Measurements from ENCODE around the gene LYAR. TPM values are rescaled to one million over a fixed set of nuclear protein-coding genes. Genes with fewer than 3 reads are reported as not detected.

Gene LYAR
- total RNA-seq, 1 donor from 2014 or later = 13.5 TPM

DNA sequence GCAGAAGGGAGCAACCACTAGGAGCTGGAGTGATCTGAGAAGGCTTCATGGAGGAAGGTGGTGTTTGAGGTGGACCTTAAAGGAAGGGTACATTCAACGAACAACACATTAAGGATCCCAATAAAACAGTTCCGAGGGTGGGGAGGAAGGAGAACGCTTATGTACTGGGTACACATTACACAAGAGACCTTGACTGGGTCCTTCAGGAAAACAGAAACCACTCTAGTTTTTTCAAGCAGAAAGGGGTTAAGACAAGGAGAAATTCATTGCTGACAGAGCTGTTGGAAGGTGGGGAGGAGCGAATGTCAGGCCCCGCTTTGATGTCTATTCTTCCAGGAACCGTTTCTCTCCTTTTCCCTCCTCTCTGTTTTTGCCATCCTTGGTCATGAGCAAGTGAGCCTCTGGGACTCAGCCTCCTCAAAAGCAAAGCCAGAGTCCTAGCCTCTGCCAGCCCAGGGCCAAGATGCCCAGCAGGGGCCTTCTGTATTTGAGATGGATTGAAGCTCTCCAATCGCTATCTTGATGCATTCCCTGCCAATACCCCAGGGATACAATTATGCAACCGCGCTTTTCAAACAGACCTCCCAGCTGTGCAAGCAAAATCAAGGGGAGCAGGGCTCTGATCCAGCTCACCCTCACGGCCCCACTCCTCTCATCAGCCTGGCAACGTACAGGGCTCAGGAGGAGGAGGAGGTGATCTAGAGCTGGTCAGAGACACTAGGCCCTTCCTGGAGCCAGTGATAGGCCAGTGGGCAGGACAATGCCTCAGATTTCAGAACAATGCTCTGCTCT is 48.5 kb upstream of the LYAR start:
- Mint-ChIP-seq H3K4me1 (ENCODE audit: low read depth, unreplicated experiment) (no peaks in the 10 kb centered on the region), H3K36me3 (ENCODE audit: low read depth, unreplicated experiment) (no peaks in the 10 kb centered on the region), H3K27me3 (ENCODE audit: low read depth, unreplicated experiment) (peaks cover 29% of the 10 kb centered on the region), H3K27ac (ENCODE audit: unreplicated experiment) (no peak overlapping the region), H3K4me3 (ENCODE audit: unreplicated experiment) (no peak overlapping the region), H3K9me3 (ENCODE audit: unreplicated experiment) (no peaks in the 10 kb centered on the region)
- Histone ChIP-seq H4K20me1 (ENCODE audit: insufficient read depth, low read length) (peaks cover 3% of the 10 kb centered on the region), H3K27me3 (ENCODE audit: insufficient read depth, low read length) (peaks cover 24% of the 10 kb centered on the region), H3K9ac (ENCODE audit: low read length) (no peak overlapping the region), H3K4me3 (ENCODE audit: insufficient read depth, low read depth, low read length) (no peak overlapping the region), H3K36me3 (ENCODE audit: insufficient read depth, low read length) (no peaks in the 10 kb centered on the region), H3K9me3 (ENCODE audit: insufficient read depth, low read depth, low read length) (no peaks in the 10 kb centered on the region), H3K4me2 (ENCODE audit: low read length) (no peak overlapping the region), H2AFZ (ENCODE audit: low read depth, low read length) (no peak overlapping the region), H3K79me2 (ENCODE audit: insufficient read depth, low read length) (no peaks in the 10 kb centered on the region), H3K4me1 (ENCODE audit: insufficient read depth, low read length) (no peaks in the 10 kb centered on the region), H3K27ac (ENCODE audit: low read depth, low read length) (no peak overlapping the region)
- no peak for FAIRE-seq
- no peak for TF ChIP-seq EZH2 (IDR thresholded peaks at IDR 0.05; ENCODE audit: insufficient read depth, low read length)
- TF ChIP-seq, protein P1, sequence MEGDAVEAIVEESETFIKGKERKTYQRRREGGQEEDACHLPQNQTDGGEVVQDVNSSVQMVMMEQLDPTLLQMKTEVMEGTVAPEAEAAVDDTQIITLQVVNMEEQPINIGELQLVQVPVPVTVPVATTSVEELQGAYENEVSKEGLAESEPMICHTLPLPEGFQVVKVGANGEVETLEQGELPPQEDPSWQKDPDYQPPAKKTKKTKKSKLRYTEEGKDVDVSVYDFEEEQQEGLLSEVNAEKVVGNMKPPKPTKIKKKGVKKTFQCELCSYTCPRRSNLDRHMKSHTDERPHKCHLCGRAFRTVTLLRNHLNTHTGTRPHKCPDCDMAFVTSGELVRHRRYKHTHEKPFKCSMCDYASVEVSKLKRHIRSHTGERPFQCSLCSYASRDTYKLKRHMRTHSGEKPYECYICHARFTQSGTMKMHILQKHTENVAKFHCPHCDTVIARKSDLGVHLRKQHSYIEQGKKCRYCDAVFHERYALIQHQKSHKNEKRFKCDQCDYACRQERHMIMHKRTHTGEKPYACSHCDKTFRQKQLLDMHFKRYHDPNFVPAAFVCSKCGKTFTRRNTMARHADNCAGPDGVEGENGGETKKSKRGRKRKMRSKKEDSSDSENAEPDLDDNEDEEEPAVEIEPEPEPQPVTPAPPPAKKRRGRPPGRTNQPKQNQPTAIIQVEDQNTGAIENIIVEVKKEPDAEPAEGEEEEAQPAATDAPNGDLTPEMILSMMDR (IDR thresholded peaks at IDR 0.05; ENCODE audit: insufficient read depth, low read depth, low read length) = no peak
- DNase-seq (ENCODE audit: low read depth) = no peak

- TF ChIP-seq, protein P1 (IDR thresholded peaks at IDR 0.05; ENCODE audit: insufficient read depth, low read depth, low read length) = peak; percentile 55
- no peak for TF ChIP-seq EZH2 (IDR thresholded peaks at IDR 0.05; ENCODE audit: insufficient read depth, low read length)
- Histone ChIP-seq H3K4me1 (ENCODE audit: insufficient read depth, low read length) (no peaks in the 10 kb centered on the region), H3K9me3 (ENCODE audit: insufficient read depth, low read depth, low read length) (no peaks in the 10 kb centered on the region), H2AFZ (ENCODE audit: low read depth, low read length) (no peak overlapping the region), H3K79me2 (ENCODE audit: insufficient read depth, low read length) (no peaks in the 10 kb centered on the region), H3K4me2 (ENCODE audit: low read length) (no peak overlapping the region), H3K36me3 (ENCODE audit: insufficient read depth, low read length) (no peaks in the 10 kb centered on the region), H3K27me3 (ENCODE audit: insufficient read depth, low read length) (peaks cover 21% of the 10 kb centered on the region), H3K9ac (ENCODE audit: low read length) (no peak overlapping the region), H3K4me3 (ENCODE audit: insufficient read depth, low read depth, low read length) (no peak overlapping the region), H3K27ac (ENCODE audit: low read depth, low read length) (no peak overlapping the region), H4K20me1 (ENCODE audit: insufficient read depth, low read length) (peaks cover 5% of the 10 kb centered on the region)
- Mint-ChIP-seq H3K4me3 (ENCODE audit: unreplicated experiment) (no peak overlapping the region), H3K36me3 (ENCODE audit: low read depth, unreplicated experiment) (no peaks in the 10 kb centered on the region), H3K27me3 (ENCODE audit: low read depth, unreplicated experiment) (peaks cover 19% of the 10 kb centered on the region), H3K4me1 (ENCODE audit: low read depth, unreplicated experiment) (peaks cover 3% of the 10 kb centered on the region), H3K27ac (ENCODE audit: unreplicated experiment) (no peak overlapping the region), H3K9me3 (ENCODE audit: unreplicated experiment) (no peaks in the 10 kb centered on the region)
- FAIRE-seq (no peak), DNase-seq (ENCODE audit: low read depth) (peak; percentile 8)
These were observed 45.0 kb upstream of the LYAR start for GRCh38 chr4:4334798-4335520.

All from astrocyte (in vitro differentiated cells and primary cell).